ENCODE data around the gene VWA1.
"Not testable (repeated sequence)": the region's sequence is repeated elsewhere in the genome, so short reads cannot be mapped to it uniquely, and the experiment has no call there.

The VWA1 gene

GRCh38 chr1:1411626-1412025 is 23.9 kb upstream of the VWA1 start:
- H3K36me3 ChIP-seq (ENCODE audit: control insufficient read depth in 4 of 4, insufficient read depth in 4 of 4, low read length in 3 of 4): peaks cover 0 to 4% (median 0%) of the 10 kb centered on the region in 4 experiments
- peaks cover 0 to 6% (median 2%) of the 10 kb centered on the region in 5 experiments for H3K9me3 ChIP-seq (ENCODE audit: control extremely low read depth in 1 of 5, control insufficient read depth in 4 of 5, insufficient read depth in 2 of 5, low read depth in 1 of 5, low read length in 4 of 5)
- ChIA-PET CTCF (interaction anchor here (1.1 kb wide), 1 partner anchor 34 kb away, joined by 3 read pairs; no protein-coding TSS in a partner anchor), POLR2A (no interaction called here)
- H3K27ac ChIP-seq (ENCODE audit: insufficient read depth in 1 of 2, low read depth in 1 of 2, low read length in 2 of 2, poor library complexity in 1 of 2, severe bottlenecking in 2 of 2): no peak overlapping the region
- no peak overlapping the region for H3K4me3 ChIP-seq (ENCODE audit: control insufficient read depth in 1 of 7, extremely low read depth in 1 of 7, insufficient read depth in 4 of 7, low read depth in 2 of 7, low read length in 6 of 7)
- no peak for DNase-seq
- no peaks in the 10 kb centered on the region for H3K27me3 ChIP-seq (replicated peaks in 2 of 5; ENCODE audit: control insufficient read depth in 4 of 5, insufficient read depth in 5 of 5, low read length in 4 of 5)
- WGBS (ENCODE audit: insufficient coverage): 99% methylated on average over 9 of the region's 13 CpGs
- peaks cover 6 to 15% (median 10%) of the 10 kb centered on the region in 4 experiments for H3K4me1 ChIP-seq (ENCODE audit: control extremely low read depth in 1 of 4, control insufficient read depth in 4 of 4, insufficient read depth in 4 of 4, low read length in 3 of 4)

- H3K27ac ChIP-seq (ENCODE audit: insufficient read depth in 1 of 2, low read depth in 1 of 2, low read length in 2 of 2, poor library complexity in 1 of 2, severe bottlenecking in 2 of 2); POLR2A ChIA-PET; DNase-seq; H3K27me3 ChIP-seq (replicated peaks in 2 of 5; ENCODE audit: control insufficient read depth in 4 of 5, insufficient read depth in 5 of 5, low read length in 4 of 5); H3K36me3 ChIP-seq (ENCODE audit: control insufficient read depth in 4 of 4, insufficient read depth in 4 of 4, low read length in 3 of 4); H3K4me3 ChIP-seq (ENCODE audit: control insufficient read depth in 1 of 7, extremely low read depth in 1 of 7, insufficient read depth in 4 of 7, low read depth in 2 of 7, low read length in 6 of 7); H3K9me3 ChIP-seq (ENCODE audit: control extremely low read depth in 1 of 5, control insufficient read depth in 4 of 5, insufficient read depth in 2 of 5, low read depth in 1 of 5, low read length in 4 of 5): not testable (repeated sequence)
- peaks cover 6 to 15% (median 10%) of the 10 kb centered on the region in 4 experiments for H3K4me1 ChIP-seq (ENCODE audit: control extremely low read depth in 1 of 4, control insufficient read depth in 4 of 4, insufficient read depth in 4 of 4, low read length in 3 of 4)
- CTCF ChIA-PET: interaction anchor here (1.1 to 2.0 kb wide), 4 partner anchors 12 to 34 kb away, joined by 3 to 6 read pairs (median 4); no protein-coding TSS in a partner anchor
- 100% methylated on average over 2 of the region's 11 CpGs for WGBS (ENCODE audit: insufficient coverage)
Observed at GRCh38 chr1:1412311-1412902, 23.1 kb upstream of the VWA1 start.

GRCh38 chr1:1415751-1416150 is 19.7 kb upstream of the VWA1 start:
- Histone ChIP-seq H3K4me3 (ENCODE audit: control insufficient read depth in 1 of 7, extremely low read depth in 1 of 7, insufficient read depth in 4 of 7, low read depth in 2 of 7, low read length in 6 of 7) (no peak overlapping the region), H3K36me3 (ENCODE audit: control insufficient read depth in 4 of 4, insufficient read depth in 4 of 4, low read length in 3 of 4) (no peaks in the 10 kb centered on the region), H3K9me3 (ENCODE audit: control extremely low read depth in 1 of 5, control insufficient read depth in 4 of 5, insufficient read depth in 2 of 5, low read depth in 1 of 5, low read length in 4 of 5) (peaks cover 0 to 6% (median 2%) of the 10 kb centered on the region in 5 experiments), H3K4me1 (ENCODE audit: control extremely low read depth in 1 of 4, control insufficient read depth in 4 of 4, insufficient read depth in 4 of 4, low read length in 3 of 4) (peaks cover 0 to 10% (median 4%) of the 10 kb centered on the region in 4 experiments), H3K27me3 (replicated peaks in 2 of 5; ENCODE audit: control insufficient read depth in 4 of 5, insufficient read depth in 5 of 5, low read length in 4 of 5) (peaks cover 0 to 11% (median 0%) of the 10 kb centered on the region in 5 experiments), H3K27ac (ENCODE audit: insufficient read depth in 1 of 2, low read depth in 1 of 2, low read length in 2 of 2, poor library complexity in 1 of 2, severe bottlenecking in 2 of 2) (no peak overlapping the region)
- ChIA-PET CTCF (interaction anchor here (1.0 to 2.1 kb wide), 7 partner anchors 9 to 26 kb away, joined by 3 to 11 read pairs (median 5); partner anchors contain the start of gene MRPL20), POLR2A (interaction anchor here (1.3 kb wide), 1 partner anchor 17 kb away, joined by 3 read pairs; no protein-coding TSS in a partner anchor)
- DNase-seq: no peak
- WGBS (ENCODE audit: insufficient coverage): 87% methylated on average over 12 of the region's 13 CpGs

GRCh38 chr1:1417396-1417795 is 18.1 kb upstream of the VWA1 start:
- 81% methylated on average over 3 of the region's 5 CpGs for WGBS (ENCODE audit: insufficient coverage)
- CTCF ChIA-PET: interaction anchor here (1.6 kb wide), 1 partner anchor 10 kb away, joined by 5 read pairs; the partner anchor contains the start of gene MRPL20
- H3K27ac ChIP-seq (ENCODE audit: insufficient read depth in 1 of 2, low read depth in 1 of 2, low read length in 2 of 2, poor library complexity in 1 of 2, severe bottlenecking in 2 of 2); H3K4me3 ChIP-seq (ENCODE audit: control insufficient read depth in 1 of 7, extremely low read depth in 1 of 7, insufficient read depth in 4 of 7, low read depth in 2 of 7, low read length in 6 of 7); H3K9me3 ChIP-seq (ENCODE audit: control extremely low read depth in 1 of 5, control insufficient read depth in 4 of 5, insufficient read depth in 2 of 5, low read depth in 1 of 5, low read length in 4 of 5); DNase-seq; H3K36me3 ChIP-seq (ENCODE audit: control insufficient read depth in 4 of 4, insufficient read depth in 4 of 4, low read length in 3 of 4); POLR2A ChIA-PET: not testable (repeated sequence)
- H3K4me1 ChIP-seq (ENCODE audit: control extremely low read depth in 1 of 4, control insufficient read depth in 4 of 4, insufficient read depth in 4 of 4, low read length in 3 of 4): peaks cover 0 to 12% (median 4%) of the 10 kb centered on the region in 4 experiments
- peaks cover 0 to 14% (median 0%) of the 10 kb centered on the region in 5 experiments for H3K27me3 ChIP-seq (replicated peaks in 2 of 5; ENCODE audit: control insufficient read depth in 4 of 5, insufficient read depth in 5 of 5, low read length in 4 of 5)

- H3K36me3 ChIP-seq (ENCODE audit: control insufficient read depth in 4 of 4, insufficient read depth in 4 of 4, low read length in 3 of 4); POLR2A ChIA-PET; DNase-seq; H3K9me3 ChIP-seq (ENCODE audit: control extremely low read depth in 1 of 5, control insufficient read depth in 4 of 5, insufficient read depth in 2 of 5, low read depth in 1 of 5, low read length in 4 of 5); H3K4me3 ChIP-seq (ENCODE audit: control insufficient read depth in 1 of 7, extremely low read depth in 1 of 7, insufficient read depth in 4 of 7, low read depth in 2 of 7, low read length in 6 of 7); H3K27ac ChIP-seq (ENCODE audit: insufficient read depth in 1 of 2, low read depth in 1 of 2, low read length in 2 of 2, poor library complexity in 1 of 2, severe bottlenecking in 2 of 2): not testable (repeated sequence)
- CTCF ChIA-PET: interaction anchor here (1.6 kb wide), 1 partner anchor 11 kb away, joined by 5 read pairs; the partner anchor contains the start of gene MRPL20
- Histone ChIP-seq H3K4me1 (ENCODE audit: control extremely low read depth in 1 of 4, control insufficient read depth in 4 of 4, insufficient read depth in 4 of 4, low read length in 3 of 4) (peaks cover 0 to 12% (median 5%) of the 10 kb centered on the region in 4 experiments), H3K27me3 (replicated peaks in 2 of 5; ENCODE audit: control insufficient read depth in 4 of 5, insufficient read depth in 5 of 5, low read length in 4 of 5) (peaks cover 0 to 17% (median 0%) of the 10 kb centered on the region in 5 experiments)
- WGBS (ENCODE audit: insufficient coverage): 95% methylated on average over 21 of the region's 25 CpGs
Observed at GRCh38 chr1:1417825-1418463, 17.5 kb upstream of the VWA1 start.

- POLR2A ChIA-PET: no interaction called here
- CTCF ChIA-PET: interaction anchor here (1.6 kb wide), 1 partner anchor 11 kb away, joined by 5 read pairs; the partner anchor contains the start of gene MRPL20
- no peak for DNase-seq
- H3K4me1 ChIP-seq (ENCODE audit: control extremely low read depth in 1 of 4, control insufficient read depth in 4 of 4, insufficient read depth in 4 of 4, low read length in 3 of 4): peaks cover 0 to 12% (median 5%) of the 10 kb centered on the region in 4 experiments
- 98% methylated on average over 22 of the region's 26 CpGs for WGBS (ENCODE audit: insufficient coverage)
- peaks cover 0 to 17% (median 0%) of the 10 kb centered on the region in 5 experiments for H3K27me3 ChIP-seq (replicated peaks in 2 of 5; ENCODE audit: control insufficient read depth in 4 of 5, insufficient read depth in 5 of 5, low read length in 4 of 5)
- H3K4me3 ChIP-seq (ENCODE audit: control insufficient read depth in 1 of 7, extremely low read depth in 1 of 7, insufficient read depth in 4 of 7, low read depth in 2 of 7, low read length in 6 of 7): no peak overlapping the region
- H3K27ac ChIP-seq (ENCODE audit: insufficient read depth in 1 of 2, low read depth in 1 of 2, low read length in 2 of 2, poor library complexity in 1 of 2, severe bottlenecking in 2 of 2): no peak overlapping the region
- H3K9me3 ChIP-seq (ENCODE audit: control extremely low read depth in 1 of 5, control insufficient read depth in 4 of 5, insufficient read depth in 2 of 5, low read depth in 1 of 5, low read length in 4 of 5): no peaks in the 10 kb centered on the region
- no peaks in the 10 kb centered on the region for H3K36me3 ChIP-seq (ENCODE audit: control insufficient read depth in 4 of 4, insufficient read depth in 4 of 4, low read length in 3 of 4)
Observed at GRCh38 chr1:1418464-1419362, 16.8 kb upstream of the VWA1 start.

Data from common myeloid progenitor, CD34-positive (primary cell).